GM18499 (cell line): ENCODE results near the gene FAM53B.

Experiments
- ATAC-seq: cut with Tn5 transposase; IDR thresholded peaks from one replicate; pipeline ENCODE4 v1.9.1; 2021; ENCODE audit warnings: moderate number of reproducible peaks; ENCODE audit not compliant: insufficient read depth, unreplicated experiment

FAM53B gene

DNA sequence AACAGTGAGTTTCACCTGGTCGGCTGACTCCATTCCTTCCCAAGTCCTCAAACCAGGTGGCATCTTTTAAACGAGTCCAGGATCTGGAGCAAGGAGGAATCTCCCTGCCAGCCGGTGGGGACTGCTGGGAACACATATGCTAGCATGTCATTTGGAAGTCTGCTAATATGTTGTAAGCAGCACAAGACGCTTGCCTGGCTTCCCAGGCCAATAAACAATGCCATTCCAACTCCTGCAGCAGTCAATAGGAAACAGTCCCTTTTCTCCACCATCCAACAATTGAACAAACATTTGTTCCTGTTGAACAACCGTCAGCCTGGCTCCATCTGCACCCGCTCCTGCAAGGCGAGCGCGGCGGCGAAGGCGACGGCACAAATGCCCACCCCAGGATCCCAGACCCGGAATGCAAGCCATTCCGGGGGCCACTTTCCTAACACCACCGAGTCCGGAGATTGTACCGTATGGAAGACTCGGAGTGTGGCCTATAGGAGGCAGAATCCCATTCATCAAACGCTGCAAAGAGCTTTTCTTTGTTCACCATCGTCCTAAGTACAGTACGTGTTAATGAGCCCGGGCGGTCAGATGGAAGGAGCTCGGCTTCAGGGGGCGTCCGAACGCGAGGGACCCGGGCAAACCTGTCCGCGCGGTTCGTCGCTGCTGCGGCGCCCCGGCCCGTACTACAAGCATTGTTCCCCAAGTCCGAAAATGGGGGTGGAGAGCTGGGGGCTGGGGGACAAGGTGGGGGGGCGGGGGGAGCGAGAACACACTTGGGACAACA lies 1.6 kb downstream of the FAM53B start:
- no peak for ATAC-seq

DNA sequence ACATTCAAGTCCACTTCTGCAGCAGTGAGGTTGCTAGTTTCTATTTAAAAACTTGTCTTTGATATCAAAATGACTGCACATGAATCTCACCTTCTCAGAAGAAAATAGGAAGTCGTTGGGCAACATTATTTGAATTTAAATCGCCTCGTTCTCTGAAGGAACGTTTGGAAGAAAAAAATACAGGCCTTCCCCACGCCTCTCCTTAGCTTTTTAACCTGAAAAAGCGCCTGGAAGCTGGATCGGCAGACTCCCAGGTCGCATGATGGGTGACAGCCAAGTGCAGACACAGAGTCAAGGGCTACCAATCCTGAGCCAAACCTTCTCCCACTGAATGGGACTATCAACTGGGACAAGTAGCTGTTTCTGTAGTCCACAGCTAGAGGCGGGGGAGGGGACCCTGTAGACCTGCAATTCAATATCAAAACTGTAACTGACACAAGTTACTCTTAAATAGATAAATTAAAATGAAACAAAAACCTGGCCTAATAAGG lies 2.2 kb downstream of the FAM53B start:
- ATAC-seq: no peak

DNA sequence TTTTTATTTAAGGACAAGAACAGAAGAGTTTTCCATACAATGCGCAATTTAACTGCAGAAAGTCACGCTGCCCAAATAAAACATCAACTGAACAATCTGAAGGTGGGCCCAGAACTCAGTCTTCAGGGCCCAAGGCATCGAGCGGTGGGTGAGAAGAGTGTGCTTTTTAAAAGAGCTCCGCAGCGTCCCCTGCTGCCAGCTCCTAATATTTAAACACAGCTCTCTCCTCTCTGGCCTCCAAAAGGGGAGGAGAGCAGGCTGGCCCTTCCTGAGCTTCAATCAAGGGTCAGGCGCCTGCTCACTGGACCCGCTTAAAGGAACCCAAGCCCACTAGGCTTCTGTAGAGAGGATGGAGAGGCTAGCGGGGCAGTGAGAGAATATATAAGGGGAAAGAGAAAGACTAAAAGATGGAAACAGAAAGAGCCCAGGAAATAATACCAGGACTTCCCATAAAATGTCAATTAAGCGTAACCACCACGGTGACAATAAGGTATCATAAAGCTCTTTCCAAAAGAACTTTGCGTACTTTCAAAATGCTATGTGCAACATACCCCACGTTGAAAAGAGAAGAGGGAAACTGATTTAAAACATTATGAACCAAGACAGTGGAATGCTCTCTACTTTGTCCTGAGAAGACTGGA lies 2.8 kb downstream of the FAM53B start:
- no peak for ATAC-seq

DNA sequence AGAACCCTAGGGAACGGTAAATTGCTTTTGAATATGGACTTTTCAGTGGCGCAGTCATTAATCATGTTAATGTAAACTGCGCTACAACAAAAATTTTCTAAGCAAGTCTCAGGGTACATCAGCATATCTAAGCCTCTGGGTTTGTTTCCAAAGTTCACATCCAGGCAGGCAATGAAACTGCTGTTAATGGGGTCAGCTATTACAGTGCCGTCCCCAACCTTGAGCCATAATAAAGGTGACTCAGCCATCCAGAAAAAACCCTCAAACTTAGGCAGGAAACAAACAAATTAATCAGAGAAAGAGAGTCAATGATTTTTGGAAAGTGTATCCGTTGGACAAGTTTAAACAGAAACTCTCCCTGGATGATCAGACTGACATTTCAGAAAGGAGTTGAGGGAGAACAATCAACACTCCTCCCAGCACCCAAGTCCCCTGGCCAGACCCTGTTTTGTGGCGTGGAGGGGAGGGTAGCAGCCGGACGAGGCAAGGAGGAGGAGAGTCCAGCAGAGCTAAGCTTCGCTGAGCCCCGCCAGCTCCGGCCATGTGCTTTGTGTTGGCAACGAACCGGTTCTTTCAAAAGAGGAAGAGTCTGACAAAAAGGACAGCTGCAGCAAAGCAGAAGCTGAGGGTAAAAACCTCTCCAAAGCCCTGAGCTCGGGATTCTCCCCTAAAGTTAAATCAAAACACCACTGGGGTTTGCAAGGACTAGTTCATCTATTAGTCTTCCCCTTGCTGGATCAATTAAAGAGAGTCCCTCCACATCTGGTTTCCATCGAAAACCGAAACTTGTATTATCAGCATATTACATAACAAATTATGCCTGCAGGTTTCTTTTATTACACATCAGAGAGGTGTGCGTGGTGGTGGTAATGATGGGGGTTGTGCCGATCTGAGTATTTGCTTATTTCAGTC lies 3.6 kb downstream of the FAM53B start:
- no peak for ATAC-seq

DNA sequence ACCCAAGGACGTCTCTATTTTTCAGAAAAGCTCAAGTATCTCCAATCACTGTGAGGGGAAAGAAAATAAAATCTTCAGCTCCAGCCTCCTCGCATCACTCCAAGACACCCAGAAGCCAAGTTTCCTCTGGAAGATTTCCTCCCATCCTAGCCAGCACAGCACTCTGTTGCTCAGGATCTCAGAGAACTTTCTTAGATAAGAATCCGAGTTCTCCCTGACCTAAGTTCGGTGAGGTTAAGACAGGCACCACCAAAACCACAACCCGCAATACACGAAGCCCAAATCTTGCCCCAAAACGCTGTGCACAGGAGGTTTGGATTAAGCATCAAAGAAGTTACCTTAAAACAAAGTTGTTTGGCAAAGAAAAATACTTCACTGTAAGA lies 4.2 kb downstream of the FAM53B start:
- no peak for ATAC-seq

DNA sequence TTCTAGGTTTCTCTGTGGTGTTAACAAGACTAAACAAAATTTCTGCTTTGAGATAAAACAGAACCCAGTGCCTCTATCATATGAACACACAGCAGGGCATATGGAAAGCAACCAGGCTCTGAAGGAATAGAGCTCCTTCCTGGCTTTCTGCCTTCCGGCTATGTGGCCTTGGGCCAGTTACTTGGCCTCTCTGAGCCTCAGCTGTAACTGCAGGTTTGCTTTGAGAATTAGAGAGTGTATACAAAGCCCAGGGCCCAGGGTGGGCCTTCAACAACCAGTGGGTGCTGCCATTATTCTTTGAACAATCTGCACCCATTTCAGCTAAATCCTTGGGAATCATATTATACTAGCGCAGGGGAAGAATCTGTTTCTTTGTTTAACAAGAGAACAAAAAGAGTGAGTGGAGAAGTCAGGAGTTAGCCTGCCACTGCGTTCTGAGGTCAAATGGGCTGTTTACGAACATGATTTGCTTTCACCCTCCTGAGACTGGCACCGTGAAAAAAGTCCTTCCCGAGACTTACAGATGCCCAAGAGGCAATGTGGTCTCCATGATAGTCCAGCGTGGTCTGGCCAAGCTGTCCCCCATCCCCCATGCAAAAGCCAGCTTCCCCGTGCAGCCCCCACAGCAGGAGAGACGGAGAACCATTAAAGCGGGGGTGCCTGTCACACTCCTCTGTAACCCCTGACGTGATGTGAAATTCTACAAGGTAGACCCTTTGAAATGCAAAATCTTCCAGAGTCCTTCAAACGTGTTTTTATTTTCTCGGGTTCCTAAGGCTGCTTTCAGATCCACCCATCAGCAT lies 4.9 kb downstream of the FAM53B start:
- ATAC-seq: no peak

DNA sequence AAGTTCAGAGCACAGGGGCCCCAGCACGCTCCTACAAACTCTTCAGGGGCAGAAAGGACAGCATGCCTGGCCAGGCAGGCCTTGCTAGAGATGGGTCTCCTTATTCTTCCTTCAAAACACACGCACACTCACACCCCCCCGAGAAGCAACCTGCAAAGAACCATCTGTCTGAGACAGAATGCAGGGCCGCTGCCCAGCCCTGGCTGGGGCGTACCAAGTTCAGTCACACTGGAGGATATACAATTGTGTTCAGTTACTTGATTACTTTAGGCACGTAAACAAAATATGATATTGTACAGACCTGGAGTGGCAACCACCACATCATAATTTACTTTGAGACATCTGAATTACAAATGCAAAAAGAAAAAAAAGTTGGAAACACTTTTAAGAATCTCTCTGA lies 5.7 kb downstream of the FAM53B start:
- no peak for ATAC-seq

DNA sequence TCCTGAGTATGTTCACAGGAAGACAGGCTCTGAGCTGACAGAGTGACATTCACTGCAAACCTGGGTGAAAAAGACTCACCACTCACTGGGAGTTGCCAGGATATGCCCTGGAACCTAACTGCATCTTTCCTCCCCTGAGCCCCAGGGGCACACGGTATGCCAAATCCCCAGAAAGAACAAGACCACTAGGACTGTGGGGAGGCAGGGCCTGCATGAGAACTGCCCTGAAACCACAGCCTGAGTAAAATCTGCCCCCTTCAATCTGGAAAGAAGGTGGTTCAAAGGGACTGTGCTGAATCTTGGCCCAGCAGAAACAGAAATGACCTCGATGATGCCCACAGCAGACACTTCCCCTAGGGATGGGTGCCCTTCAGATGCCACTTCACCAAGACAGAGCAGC lies 6.5 kb downstream of the FAM53B start:
- ATAC-seq: no peak

DNA sequence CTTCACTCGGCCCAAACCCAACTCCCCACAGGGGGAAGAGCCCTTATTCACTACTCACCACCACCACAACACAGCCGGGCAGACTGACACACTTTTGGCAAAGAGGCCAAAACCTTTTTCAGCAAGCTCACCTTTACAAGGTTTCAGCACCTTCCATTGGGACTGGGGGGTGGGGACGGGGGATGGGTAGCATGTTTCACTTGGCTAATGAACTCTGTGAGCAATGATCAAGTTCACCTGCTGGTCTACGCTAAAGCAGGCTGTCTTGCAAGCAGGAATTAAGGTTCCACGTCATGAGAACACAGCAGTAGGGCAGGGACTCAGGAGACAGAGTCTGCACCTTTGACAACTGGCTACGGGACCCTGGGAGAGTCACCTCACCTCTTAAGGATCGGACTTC lies 7.0 kb downstream of the FAM53B start:
- ATAC-seq: no peak

DNA sequence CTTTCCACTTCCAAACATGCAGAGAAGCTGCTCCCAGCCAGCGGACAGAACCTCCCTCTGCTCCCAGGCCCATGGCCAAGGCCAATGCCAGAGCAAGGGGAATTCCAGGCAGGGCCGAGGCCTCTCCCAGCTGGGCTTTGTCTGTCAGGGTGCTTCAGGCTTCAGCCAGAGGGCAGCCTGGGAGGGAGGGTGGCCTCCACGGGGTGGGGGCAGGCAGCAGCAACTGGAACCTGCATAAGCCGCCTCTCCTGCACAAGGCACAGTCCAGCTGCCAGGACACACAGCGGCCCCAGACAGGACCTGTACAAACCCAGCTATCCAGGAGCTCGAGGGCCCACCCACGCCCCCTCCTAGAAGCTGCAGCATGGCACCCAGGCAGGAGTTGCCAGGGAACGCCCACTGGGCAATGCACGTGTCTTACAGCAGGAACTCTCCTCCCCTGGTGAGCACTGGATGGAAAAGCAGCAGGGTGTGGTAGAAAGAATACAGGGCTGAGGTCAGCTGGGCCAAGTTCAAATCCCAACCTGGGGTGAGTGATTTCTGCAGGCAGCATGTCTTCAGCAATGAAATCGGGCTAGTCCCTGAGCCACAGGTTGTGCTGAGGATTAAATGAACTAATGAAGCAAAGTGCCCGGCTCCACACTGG lies 7.6 kb downstream of the FAM53B start:
- no peak for ATAC-seq

DNA sequence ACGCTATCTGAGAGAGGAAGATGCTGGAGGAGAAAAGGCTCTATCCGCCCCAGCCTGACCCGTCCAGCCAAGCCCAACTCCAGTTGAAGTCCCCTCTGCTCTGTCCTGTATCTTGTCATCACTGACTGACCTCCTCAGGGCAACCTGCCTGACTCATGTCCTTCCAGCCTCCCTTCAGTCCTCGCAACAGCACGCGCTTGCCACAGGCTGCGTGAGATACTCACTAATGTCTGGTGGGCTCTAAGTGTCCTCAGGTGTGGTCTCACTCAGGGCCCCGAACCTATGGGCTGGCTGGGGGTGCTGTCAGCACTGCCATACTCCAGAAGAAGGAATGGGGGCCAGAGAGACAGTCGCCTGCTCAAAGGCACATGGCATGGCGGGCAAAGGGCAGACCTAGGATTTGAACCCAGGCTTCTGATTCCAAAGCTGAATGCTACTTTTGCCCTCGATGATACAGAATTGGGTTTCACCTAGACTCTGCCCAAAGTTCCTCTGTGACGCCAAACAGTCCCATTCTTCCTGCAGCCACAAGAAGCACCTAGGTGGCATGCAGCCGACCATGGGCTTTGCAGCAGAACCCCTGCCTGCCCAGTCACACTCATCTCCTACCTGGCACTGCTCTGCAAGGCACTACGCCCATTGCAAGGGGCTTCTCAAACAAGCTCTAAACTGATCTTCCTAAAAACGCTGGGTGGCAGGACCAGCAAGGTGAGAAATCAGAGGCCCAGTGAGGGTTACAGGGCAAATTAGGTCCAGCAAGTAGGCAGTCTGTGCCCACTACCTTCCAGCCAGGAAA lies 8.5 kb downstream of the FAM53B start:
- no peak for ATAC-seq

DNA sequence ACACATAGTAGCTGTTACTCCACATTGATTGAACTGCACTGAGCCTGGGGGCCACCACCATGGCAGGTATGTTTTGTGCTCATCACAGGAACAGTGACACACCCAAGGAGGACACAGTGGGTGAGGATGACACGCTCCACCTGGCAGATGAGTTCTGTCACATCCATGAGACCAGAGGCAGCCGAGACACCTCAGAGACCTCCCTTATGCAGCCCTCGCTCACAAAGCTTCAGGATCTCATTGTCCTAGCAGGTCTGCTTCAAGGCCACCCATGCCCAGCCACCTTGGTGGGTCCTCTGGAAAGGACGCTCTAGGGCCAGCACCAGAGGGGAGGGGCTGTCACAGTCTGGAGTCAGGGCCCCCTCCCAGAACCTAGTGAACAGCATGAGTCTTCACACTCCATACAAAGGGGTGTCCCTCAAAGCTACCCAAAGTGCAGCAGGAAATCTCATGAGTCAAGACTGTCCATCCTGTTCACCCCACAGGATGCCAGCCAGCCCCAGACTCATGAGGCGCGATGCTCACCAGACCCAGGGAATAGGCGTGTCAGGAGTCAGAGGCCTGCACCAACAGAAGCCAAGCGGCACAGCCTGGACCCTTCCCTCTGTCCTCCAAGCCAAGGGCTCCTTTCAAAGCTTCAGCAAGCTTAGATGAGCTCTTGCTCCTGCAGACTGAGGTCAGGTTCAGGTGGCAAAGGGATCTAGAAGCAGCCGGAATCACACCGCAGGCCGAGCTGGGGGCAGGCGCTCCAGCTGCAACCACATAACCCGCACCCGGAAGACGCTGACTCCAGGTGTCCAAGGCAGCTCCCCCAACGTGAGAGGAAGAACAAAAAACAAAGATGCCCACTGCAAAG lies 9.6 kb downstream of the FAM53B start:
- no peak for ATAC-seq

DNA sequence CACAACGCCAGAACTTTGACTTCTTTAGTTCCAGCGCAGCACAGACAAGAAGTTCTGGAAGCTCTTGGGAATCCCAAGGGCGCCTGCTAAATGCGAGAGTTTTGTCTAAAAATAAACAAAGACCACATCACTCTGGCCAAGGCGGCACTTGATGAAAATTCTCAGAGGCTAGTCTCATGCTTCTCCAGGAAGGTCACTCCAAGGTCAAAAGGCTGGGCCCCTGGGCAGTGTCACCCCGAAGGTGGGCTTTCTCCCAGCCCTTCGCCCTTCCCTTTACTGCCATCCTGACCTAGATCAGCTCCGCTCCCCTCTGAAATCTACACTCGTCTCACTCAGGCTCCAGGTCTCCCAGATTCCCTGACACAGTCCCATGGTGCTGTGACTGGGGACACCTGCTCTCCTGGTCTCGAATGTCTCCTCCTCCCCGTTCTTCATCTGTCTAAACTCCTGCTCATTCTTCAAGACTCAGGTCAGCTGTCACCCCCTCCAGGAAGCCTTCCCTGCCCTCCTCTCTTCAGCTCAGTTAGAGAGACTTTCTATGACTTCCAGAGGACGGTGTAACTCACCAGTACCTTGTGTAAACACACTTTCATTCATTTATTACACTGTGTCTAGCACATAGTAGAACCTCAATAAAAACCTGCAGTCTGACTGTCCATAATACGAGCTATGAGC lies 10.5 kb downstream of the FAM53B start:
- no peak for ATAC-seq

DNA sequence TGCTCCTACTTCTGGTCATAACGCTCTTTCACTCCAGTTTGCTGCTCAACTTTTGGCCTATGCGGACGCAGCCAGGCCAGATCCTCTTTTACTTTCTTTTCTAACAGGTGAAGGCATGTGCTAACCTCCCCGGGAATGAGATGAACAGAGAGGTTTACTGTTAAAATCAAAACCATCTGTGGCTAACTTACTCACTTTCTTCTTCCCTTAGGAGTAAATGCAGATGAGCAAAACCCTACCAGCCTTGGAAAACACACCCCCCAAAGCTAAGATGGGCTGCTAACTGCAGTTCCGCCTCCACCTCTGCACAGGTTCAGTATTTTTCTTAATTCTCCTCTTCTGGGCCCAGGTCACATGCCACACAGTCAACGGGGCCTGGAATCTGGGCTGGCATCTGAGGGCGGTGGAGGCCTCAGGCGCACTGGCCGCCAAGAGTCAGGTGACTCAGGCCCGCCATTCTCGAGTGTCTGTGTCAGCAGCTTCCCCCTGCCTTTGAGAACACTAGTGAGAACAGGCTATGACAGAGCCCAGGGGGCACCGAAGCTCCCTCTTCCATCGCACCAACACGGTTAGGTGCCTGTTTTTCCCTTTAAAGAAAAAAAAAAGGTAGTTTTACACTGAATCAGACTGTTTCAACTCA lies 11.1 kb downstream of the FAM53B start:
- peak; percentile 28 for ATAC-seq

DNA sequence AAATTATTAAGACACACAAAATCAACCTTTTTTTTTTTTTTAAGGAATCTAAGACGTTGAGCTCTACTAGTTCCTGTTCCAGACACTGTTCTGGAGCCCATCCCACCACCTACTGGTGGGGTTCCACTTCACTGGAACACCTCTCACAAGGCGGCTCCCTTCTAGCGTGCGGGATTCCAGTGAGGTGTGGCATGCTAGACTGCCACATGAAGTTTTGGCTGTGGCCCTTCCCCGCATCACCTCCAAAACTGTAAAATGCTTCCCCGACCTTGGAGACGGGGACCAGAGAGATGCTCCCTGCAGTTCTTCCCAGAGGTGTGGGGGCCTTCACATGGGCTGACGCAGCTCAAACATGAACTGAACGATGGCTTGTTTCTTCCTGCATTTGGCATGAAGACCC lies 12.6 kb downstream of the FAM53B start:
- ATAC-seq: no peak

DNA sequence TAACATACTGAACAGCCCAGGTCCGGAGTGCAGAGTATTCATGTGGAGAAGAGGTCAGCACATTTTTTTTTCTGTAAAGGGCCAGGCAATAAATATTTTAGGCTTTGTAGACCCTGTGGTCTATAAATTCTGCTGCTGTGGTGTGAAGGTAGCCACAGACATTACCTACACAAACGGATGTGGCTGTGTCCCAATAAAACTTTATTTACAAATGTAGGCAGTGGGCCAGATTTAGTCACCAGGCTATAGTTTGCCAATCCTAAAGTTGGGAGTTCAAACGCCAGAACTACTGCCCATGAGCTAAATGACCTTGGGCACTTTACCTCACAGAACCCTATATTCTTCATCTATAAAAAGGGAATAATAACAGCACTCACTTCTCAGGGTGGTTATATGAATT lies 13.4 kb downstream of the FAM53B start:
- no peak for ATAC-seq
